SJSA1 (cell line): ENCODE results near the gene C12orf75. TPM values are rescaled to one million over a fixed set of nuclear protein-coding genes. Genes with fewer than 3 reads are reported as not detected.

ENCODE experiments used
- DNase-seq, 2 experiments: peaks; one replicate each; pipeline ENCODE4 v3.0.0-alpha.2; 2015 to 2020; ENCODE audit warnings: low spot score in 2 of 2, low read depth in 1 of 2
- H3K27ac ChIP-seq: fragments of 250-450 bp; sonication (Bioruptor Pico); 2 replicates; pipeline ENCODE4 v1.5.1; 2020; ENCODE audit warnings: mild to moderate bottlenecking, moderate library complexity
- H3K27me3 ChIP-seq: fragments of 250-450 bp; sonication (Bioruptor Pico); replicated peaks from 2 replicates; pipeline ENCODE4 v1.5.1; 2020; ENCODE audit warnings: mild to moderate bottlenecking, moderate library complexity
- H3K36me3 ChIP-seq: fragments of 250-450 bp; sonication (Bioruptor Pico); 2 replicates; pipeline ENCODE4 v1.5.1; 2020; ENCODE audit warnings: mild to moderate bottlenecking
- H3K4me1 ChIP-seq: fragments of 250-450 bp; sonication (Bioruptor Pico); replicated peaks from 2 replicates; pipeline ENCODE4 v1.6.1; 2021; ENCODE audit warnings: mild to moderate bottlenecking
- H3K4me3 ChIP-seq: fragments of 250-450 bp; sonication (Bioruptor Pico); 2 replicates; pipeline ENCODE4 v1.5.1; 2020; ENCODE audit warnings: mild to moderate bottlenecking
- H3K9me3 ChIP-seq: fragments of 250-450 bp; sonication (Bioruptor Pico); replicated peaks from 2 replicates; pipeline ENCODE4 v1.5.1; 2020; ENCODE audit warnings: mild to moderate bottlenecking
- total RNA-seq: library from RNA; depleted of rRNA; stranded (reverse); fragments of >200 nt; shearing (Covaris generic); gene quantifications from 2 replicates; pipeline ENCODE4 v1.2.3, GENCODE V29; 2014; rRNA removed

The C12orf75 gene
- total RNA-seq: 277 and 288 TPM in 2 replicates

GRCh38 chr12:105330283-105330930, at the start of gene C12orf75:
C12orf75 (plus strand) TSS chr12:105330691; CDS start chr12:105330892, 201 bp downstream.
- Histone ChIP-seq H3K27ac (no peak within 1 kb of the TSS), H3K36me3 (peaks cover 8% of the 10 kb centered on the region; the same call in 1 of the 2 replicates), H3K4me3 (peak within 1 kb of the TSS; percentile 91), H3K9me3 (no peaks in the 10 kb centered on the region), H3K27me3 (no peaks in the 10 kb centered on the region), H3K4me1 (peaks cover 69% of the 10 kb centered on the region)
- DNase-seq: peak; percentile 73 to 91

GRCh38 chr12:105280966-105281693, 49.4 kb upstream of the C12orf75 start:
- Histone ChIP-seq H3K4me1 (peaks cover 10% of the 10 kb centered on the region; the same call in 1 of the 2 replicates), H3K9me3 (no peaks in the 10 kb centered on the region), H3K36me3 (no peaks in the 10 kb centered on the region), H3K27ac (no peak overlapping the region), H3K27me3 (no peaks in the 10 kb centered on the region), H3K4me3 (no peak overlapping the region)
- no peak for DNase-seq

GRCh38 chr12:105281694-105282049, 48.8 kb upstream of the C12orf75 start:
- Histone ChIP-seq H3K4me1 (peaks cover 10% of the 10 kb centered on the region; the same call in 1 of the 2 replicates), H3K36me3 (no peaks in the 10 kb centered on the region), H3K27ac (no peak overlapping the region), H3K4me3 (no peak overlapping the region), H3K9me3 (no peaks in the 10 kb centered on the region), H3K27me3 (no peaks in the 10 kb centered on the region)
- no peak for DNase-seq

- Histone ChIP-seq H3K4me3 (no peak overlapping the region), H3K27me3 (no peaks in the 10 kb centered on the region), H3K9me3 (no peaks in the 10 kb centered on the region), H3K4me1 (peaks cover 14% of the 10 kb centered on the region; the same call in 1 of the 2 replicates), H3K27ac (no peak overlapping the region), H3K36me3 (no peaks in the 10 kb centered on the region)
- DNase-seq: no peak
These were observed 45.1 kb upstream of the C12orf75 start for GRCh38 chr12:105285378-105285777.

- H3K27me3 ChIP-seq: no peaks in the 10 kb centered on the region
- peaks cover 4% of the 10 kb centered on the region; the same call in 1 of the 2 replicates for H3K4me1 ChIP-seq
- no peak overlapping the region for H3K4me3 ChIP-seq
- H3K9me3 ChIP-seq: no peaks in the 10 kb centered on the region
- H3K27ac ChIP-seq: no peak overlapping the region
- no peaks in the 10 kb centered on the region for H3K36me3 ChIP-seq
- DNase-seq: no peak
These were observed 43.1 kb upstream of the C12orf75 start for GRCh38 chr12:105287408-105287807.

DNA sequence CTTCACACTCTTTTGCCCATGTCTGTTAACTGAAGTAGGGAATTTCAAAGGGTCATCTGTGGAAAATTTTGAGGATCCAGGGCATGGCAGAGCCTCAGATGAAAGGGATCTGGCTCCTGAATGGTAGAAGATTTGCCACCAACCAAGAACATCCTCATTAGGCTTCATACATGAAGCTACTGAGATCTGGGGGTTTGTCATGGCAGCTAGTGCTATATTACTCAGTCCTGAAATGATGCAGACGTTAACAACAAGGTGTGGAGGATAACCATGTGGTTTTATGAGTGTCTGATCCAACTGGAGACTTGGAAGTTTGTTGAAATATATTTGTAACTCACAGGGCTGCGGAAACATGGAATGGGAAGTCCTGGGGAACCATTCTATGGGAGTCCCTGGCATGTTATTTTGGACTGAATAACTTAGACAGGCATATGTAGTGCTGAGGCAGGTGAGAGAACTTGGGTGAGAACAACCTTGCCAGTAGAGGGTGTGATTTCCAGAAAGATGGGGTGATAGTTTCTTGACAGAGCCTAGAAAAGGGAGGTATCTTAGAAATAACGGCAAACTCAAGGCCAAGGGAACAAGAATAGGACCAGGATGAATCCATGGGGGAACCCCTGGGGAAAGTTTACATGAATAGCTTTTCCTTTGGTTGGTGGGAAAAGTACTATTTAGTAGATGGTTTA, 42.0 kb upstream of the C12orf75 start:
- no peaks in the 10 kb centered on the region for H3K9me3 ChIP-seq
- no peaks in the 10 kb centered on the region for H3K27me3 ChIP-seq
- H3K36me3 ChIP-seq: no peaks in the 10 kb centered on the region
- H3K4me3 ChIP-seq: no peak overlapping the region
- H3K4me1 ChIP-seq: peaks cover 9% of the 10 kb centered on the region
- no peak for DNase-seq
- H3K27ac ChIP-seq: no peak overlapping the region

DNA sequence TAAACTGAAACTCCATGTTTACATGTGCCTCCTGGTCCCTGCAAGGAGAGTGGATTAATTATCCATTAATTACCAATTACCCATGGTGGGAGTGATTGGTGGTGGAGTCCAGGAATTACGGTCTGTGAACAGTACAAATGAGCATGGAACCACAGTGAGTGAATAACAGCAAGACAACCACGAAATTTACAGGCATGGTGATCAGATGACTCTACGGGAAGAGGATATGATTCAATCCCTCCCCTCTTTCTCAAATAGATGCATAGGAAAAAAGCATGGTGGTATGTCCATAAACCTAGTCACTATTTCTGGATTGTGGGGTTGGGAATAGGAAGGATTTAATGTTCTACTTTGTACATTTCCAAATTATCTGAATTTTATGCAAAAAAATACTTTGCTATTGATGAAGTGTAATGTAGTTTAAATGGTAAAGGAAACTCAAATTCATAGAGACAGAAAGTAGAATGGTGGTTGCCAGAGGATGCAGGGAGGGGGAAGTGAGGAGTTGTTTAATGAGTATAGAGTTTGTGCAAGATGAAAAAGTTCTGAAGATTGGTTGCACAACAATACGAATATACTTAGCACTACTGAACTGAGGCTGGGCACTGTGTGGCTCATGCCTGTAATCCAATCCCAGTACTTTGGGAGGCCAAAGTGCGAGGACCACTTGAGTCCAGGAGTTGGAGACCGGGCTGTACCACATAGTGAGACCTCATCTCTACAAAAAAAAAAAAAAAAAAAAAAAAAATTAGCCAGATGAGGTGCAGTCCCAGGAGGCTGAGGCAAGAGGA, 41.2 kb upstream of the C12orf75 start:
- no peaks in the 10 kb centered on the region for H3K9me3 ChIP-seq
- no peaks in the 10 kb centered on the region for H3K36me3 ChIP-seq
- H3K4me1 ChIP-seq: peaks cover 9% of the 10 kb centered on the region
- no peaks in the 10 kb centered on the region for H3K27me3 ChIP-seq
- H3K4me3 ChIP-seq: no peak overlapping the region
- no peak for DNase-seq
- peak overlapping the region; percentile 13; the same call in 1 of the 2 replicates for H3K27ac ChIP-seq

DNA sequence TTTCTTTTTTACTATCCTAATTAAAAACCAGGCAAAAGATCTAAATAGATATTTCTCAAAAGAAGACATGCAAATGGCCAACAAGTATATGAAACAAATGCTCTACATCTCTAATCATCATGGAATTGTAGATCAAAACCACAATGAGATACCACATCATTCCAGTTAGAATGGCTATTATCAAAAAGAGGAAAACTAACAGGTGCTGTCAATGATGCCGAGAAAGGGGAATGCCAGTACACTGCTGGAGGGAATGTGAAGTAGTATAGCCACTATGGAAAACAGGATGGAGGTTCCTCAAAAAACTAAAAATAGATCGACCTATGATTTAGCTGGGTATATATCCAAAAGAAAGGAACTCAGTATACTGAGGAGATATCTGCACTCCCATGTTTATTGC, 39.0 kb upstream of the C12orf75 start:
- Histone ChIP-seq H3K36me3 (no peaks in the 10 kb centered on the region), H3K4me1 (peaks cover 9% of the 10 kb centered on the region), H3K27ac (no peak overlapping the region), H3K9me3 (no peaks in the 10 kb centered on the region), H3K27me3 (no peaks in the 10 kb centered on the region), H3K4me3 (no peak overlapping the region)
- DNase-seq: no peak

GRCh38 chr12:105292705-105293104, 37.8 kb upstream of the C12orf75 start:
- Histone ChIP-seq H3K36me3 (no peaks in the 10 kb centered on the region), H3K27me3 (no peaks in the 10 kb centered on the region), H3K4me3 (no peak overlapping the region), H3K4me1 (peaks cover 9% of the 10 kb centered on the region), H3K9me3 (no peaks in the 10 kb centered on the region), H3K27ac (peak overlapping the region; percentile 70)
- DNase-seq: peak; percentile 24 to 51

- Histone ChIP-seq H3K4me1 (peaks cover 9% of the 10 kb centered on the region), H3K9me3 (no peaks in the 10 kb centered on the region), H3K4me3 (no peak overlapping the region), H3K27me3 (no peaks in the 10 kb centered on the region), H3K27ac (peak overlapping the region; percentile 70), H3K36me3 (no peaks in the 10 kb centered on the region)
- DNase-seq: no peak
These were observed 37.3 kb upstream of the C12orf75 start for GRCh38 chr12:105293187-105293586.

DNA sequence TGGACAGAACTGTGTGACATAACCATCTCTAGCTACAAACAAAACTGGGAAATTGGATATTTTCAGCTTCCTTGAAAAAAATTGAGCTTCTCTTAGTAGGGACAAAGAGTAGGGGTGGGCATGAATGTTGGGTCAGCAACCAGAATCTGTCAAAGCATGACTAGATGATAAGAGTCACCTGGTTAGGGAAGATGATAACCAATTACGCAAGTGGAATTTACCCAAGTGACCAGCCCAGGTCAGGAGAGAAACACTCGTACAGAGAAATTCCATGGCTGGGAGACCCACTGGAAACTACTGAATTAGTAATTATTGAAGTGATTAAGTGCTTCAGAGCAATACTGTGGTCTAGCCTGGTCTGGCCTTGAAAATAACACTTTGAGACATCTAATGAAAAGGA, 36.3 kb upstream of the C12orf75 start:
- H3K9me3 ChIP-seq: no peaks in the 10 kb centered on the region
- no peak overlapping the region for H3K4me3 ChIP-seq
- no peaks in the 10 kb centered on the region for H3K36me3 ChIP-seq
- no peaks in the 10 kb centered on the region for H3K27me3 ChIP-seq
- DNase-seq: no peak
- H3K27ac ChIP-seq: no peak overlapping the region
- peaks cover 7% of the 10 kb centered on the region for H3K4me1 ChIP-seq

DNA sequence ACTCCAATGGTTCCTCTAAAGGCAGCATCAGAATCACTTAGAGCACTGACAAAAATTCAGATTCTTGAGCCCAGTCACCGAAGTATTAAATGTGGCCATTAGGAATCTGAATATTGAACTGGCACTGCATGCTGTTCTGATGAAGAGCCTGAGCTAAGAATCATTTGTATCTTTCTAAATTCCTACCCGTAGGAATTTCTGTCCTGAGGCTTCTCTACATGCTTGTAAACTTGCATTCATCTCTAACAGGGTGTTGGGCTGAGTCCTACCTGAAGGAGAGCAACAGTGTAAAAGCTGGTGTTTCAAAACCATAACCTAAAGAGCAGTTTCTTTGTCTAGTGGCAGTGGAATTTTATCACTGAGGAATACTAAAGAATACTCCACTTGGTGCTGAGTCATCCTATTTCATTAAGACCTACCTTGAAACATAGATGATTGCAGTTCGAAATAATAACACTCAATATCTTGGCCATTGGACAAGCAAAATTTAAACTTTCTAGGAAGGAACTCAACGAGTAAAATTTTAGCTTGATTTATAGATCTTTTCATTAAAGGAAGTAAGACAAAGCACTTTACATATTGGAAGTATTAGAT, 35.5 kb upstream of the C12orf75 start:
- H3K27me3 ChIP-seq: no peaks in the 10 kb centered on the region
- H3K36me3 ChIP-seq: no peaks in the 10 kb centered on the region
- DNase-seq: no peak
- H3K9me3 ChIP-seq: no peaks in the 10 kb centered on the region
- peaks cover 5% of the 10 kb centered on the region for H3K4me1 ChIP-seq
- H3K4me3 ChIP-seq: no peak overlapping the region
- H3K27ac ChIP-seq: no peak overlapping the region
